HepG2 (cell line): ENCODE results near the gene LYPD6. TPM values are rescaled to one million over a fixed set of nuclear protein-coding genes. Genes with fewer than 3 reads are reported as not detected.

Source experiments
- CENPT ChIP-seq: sonication (generic); formaldehyde crosslinking; IDR thresholded peaks from 2 replicates; pipeline ENCODE4 v1.8.0; 2022; ENCODE audit warnings: low read depth, mild to moderate bottlenecking, moderate library complexity, missing genetic modification reagents
- CHD2 ChIP-seq: IDR thresholded peaks from 2 replicates; pipeline ENCODE4 v1.6.1; 2011; ENCODE audit warnings: low read depth, low read length, improper control_type of control experiment
- FOXJ3 ChIP-seq: sonication (generic); formaldehyde crosslinking; IDR thresholded peaks from 2 replicates; pipeline ENCODE4 v1.4.0; 2020; ENCODE audit warnings: missing genetic modification reagents, mild to moderate bottlenecking, borderline replicate concordance
- FOXP4 ChIP-seq: sonication (generic); formaldehyde crosslinking; IDR thresholded peaks from 2 replicates; pipeline ENCODE4 v1.4.0; 2020; ENCODE audit warnings: missing genetic modification reagents
- GATA4 ChIP-seq: sonication (generic); IDR thresholded peaks from 2 replicates; pipeline ENCODE4 v1.6.1; 2016; ENCODE audit warnings: antibody characterized with exemption, low read depth, borderline replicate concordance
- GATAD1 ChIP-seq: IDR thresholded peaks from 2 replicates; pipeline ENCODE4 v1.6.1; 2016; ENCODE audit warnings: missing genetic modification reagents, missing compliant biosample characterization
- HBP1 ChIP-seq: IDR thresholded peaks from 2 replicates; pipeline ENCODE4 v1.6.1; 2016; ENCODE audit warnings: low read depth, control low read depth
- HIC2 ChIP-seq: sonication (generic); formaldehyde crosslinking; IDR thresholded peaks from 2 replicates; pipeline ENCODE4 v1.9.0; 2022; ENCODE audit warnings: low read depth, missing genetic modification reagents
- MATR3 ChIP-seq: sonication (generic); formaldehyde crosslinking; IDR thresholded peaks from 2 replicates; pipeline ENCODE4 v1.4.0; 2020; ENCODE audit warnings: missing genetic modification reagents
- MED8 ChIP-seq: sonication (generic); formaldehyde crosslinking; IDR thresholded peaks from 2 replicates; pipeline ENCODE4 v1.8.1; 2023; ENCODE audit warnings: mild to moderate bottlenecking, missing genetic modification reagents; ENCODE audit not compliant: insufficient replicate concordance
- MEIS1 ChIP-seq: sonication (generic); formaldehyde crosslinking; IDR thresholded peaks from 2 replicates; pipeline ENCODE4 v1.9.0; 2021; ENCODE audit warnings: mild to moderate bottlenecking, missing genetic modification reagents, moderate library complexity, borderline replicate concordance
- NFKB2 ChIP-seq: sonication (generic); formaldehyde crosslinking; IDR thresholded peaks from 2 replicates; pipeline ENCODE4 v1.4.0; 2020; ENCODE audit warnings: missing genetic modification reagents, borderline replicate concordance
- NKX3-1 ChIP-seq: sonication (generic); formaldehyde crosslinking; IDR thresholded peaks from 2 replicates; pipeline ENCODE4 v1.5.0; 2020; ENCODE audit warnings: missing genetic modification reagents
- PHF8 ChIP-seq: sonication (generic); formaldehyde crosslinking; IDR thresholded peaks from 2 replicates; pipeline ENCODE4 v1.5.0; 2020; ENCODE audit warnings: missing genetic modification reagents
- PTBP1 ChIP-seq: fragments of 200-400 bp; formaldehyde crosslinking; IDR thresholded peaks from 2 replicates; pipeline ENCODE4 v1.6.1; 2018; ENCODE audit warnings: low read length, low read depth; ENCODE audit not compliant: poor library complexity, severe bottlenecking
- SRSF1 ChIP-seq: fragments of 200-400 bp; formaldehyde crosslinking; optimal IDR thresholded peaks from 2 replicates; pipeline ENCODE3; 2017; ENCODE audit warnings: mild to moderate bottlenecking, low read depth, low read length, moderate library complexity
- YY1 ChIP-seq: IDR thresholded peaks from 2 replicates; pipeline ENCODE4 v1.6.1; 2011; ENCODE audit warnings: low read length, low read depth, moderate library complexity, mild to moderate bottlenecking; ENCODE audit not compliant: insufficient read depth, insufficient replicate concordance
- ZFP90 ChIP-seq: sonication (generic); formaldehyde crosslinking; IDR thresholded peaks from 2 replicates; pipeline ENCODE4 v1.8.0; 2022; ENCODE audit warnings: missing genetic modification reagents, mild to moderate bottlenecking, inconsistent platforms, borderline replicate concordance
- ZKSCAN5 ChIP-seq: sonication (generic); formaldehyde crosslinking; IDR thresholded peaks from 2 replicates; pipeline ENCODE4 v1.5.1; 2020; ENCODE audit warnings: mild to moderate bottlenecking, missing genetic modification reagents
- ZNF205 ChIP-seq: IDR thresholded peaks from 2 replicates; pipeline ENCODE4 v1.6.1; 2018; ENCODE audit warnings: missing biosample characterization, missing genetic modification reagents
- ZNF605 ChIP-seq: sonication (generic); formaldehyde crosslinking; IDR thresholded peaks from 2 replicates; pipeline ENCODE4 v1.8.0; 2022; ENCODE audit warnings: mild to moderate bottlenecking, missing genetic modification reagents
- ZNF639 ChIP-seq: conservative IDR thresholded peaks from 2 replicates; pipeline ENCODE4 v1.6.1; 2018; ENCODE audit warnings: missing genetic modification reagents
- ZNF761 ChIP-seq: sonication (generic); formaldehyde crosslinking; conservative IDR thresholded peaks from 2 replicates; pipeline ENCODE4 v1.4.0; 2020; ENCODE audit warnings: mild to moderate bottlenecking, missing genetic modification reagents
- polyA plus RNA-seq, 8 experiments: library from polyadenylated mRNA; depleted of rRNA in 3 of 8; stranded (reverse) in 7 of 8; unstranded in 1 of 8; fragments of >200 nt; fragmentation: Illumina TruSeq in 4 of 8; extraction: Trizol in 4 of 8; gene quantifications; 2 replicates each; pipeline versions ENCODE4 v1.2.1 to v1.2.3, GENCODE V29; 2011 to 2016; ENCODE audit warnings: low read depth in 4 of 8, missing spikeins in 1 of 8, mixed read lengths in 1 of 8; ENCODE audit not compliant: insufficient read depth in 1 of 8
- total RNA-seq, 5 experiments: library from RNA; depleted of rRNA; stranded (reverse); fragments of >200 nt; fragmentation: Illumina TruSeq; extraction: Trizol; gene quantifications; 2 replicates each; pipeline ENCODE4 v1.2.3, GENCODE V29; 2016; ENCODE audit warnings: low read depth in 1 of 5

LYPD6 gene
- total and polyA plus RNA-seq, 2 of the 13 experiments (the other 11 are each of a cell fraction or from before 2014, with no cell fraction given): 0.01 to 0.07 TPM

GRCh38 chr2:149330127-149331022 is at the start of gene LYPD6 (continued):
- no peak for TF ChIP-seq ZNF205 (CRISPR knock-in tag)
- TF ChIP-seq FOXP4: no peak
- no peak for TF ChIP-seq ZFP90 (CRISPR knock-in tag)
- no peak for TF ChIP-seq MATR3 (CRISPR knock-in tag)
- no peak for TF ChIP-seq NFKB2 (CRISPR knock-in tag)
- no peak for TF ChIP-seq GATAD1 (CRISPR knock-in tag)
- TF ChIP-seq NKX3-1 (CRISPR knock-in tag): no peak
- TF ChIP-seq YY1: peak; percentile 37
- TF ChIP-seq SRSF1: no peak
- no peak for TF ChIP-seq CENPT
- TF ChIP-seq CHD2: no peak
- no peak for TF ChIP-seq PTBP1
- TF ChIP-seq PHF8 (CRISPR knock-in tag): peak; percentile 42; the same call in 1 of the 2 replicates
- no peak for TF ChIP-seq HIC2 (CRISPR knock-in tag)
- 0 out of 2 replicates have a peak, but pooled peaks have one; percentile 75 for TF ChIP-seq ZNF761 (CRISPR knock-in tag)
- no peak for TF ChIP-seq ZNF639 (CRISPR knock-in tag)
- no peak for TF ChIP-seq MED8 (CRISPR knock-in tag)
- no peak for TF ChIP-seq GATA4
- TF ChIP-seq HBP1 (CRISPR knock-in tag): no peak
- no peak for TF ChIP-seq FOXJ3 (CRISPR knock-in tag)
- no peak for TF ChIP-seq ZKSCAN5
- TF ChIP-seq ZNF605 (CRISPR knock-in tag): no peak
- peak; percentile 68; the same call in 1 of the 2 replicates for TF ChIP-seq MEIS1 (CRISPR knock-in tag)
